Endothelial cell of umbilical vein (primary cell): ENCODE measurements around the gene RIOK1. TPM values are rescaled to one million over a fixed set of nuclear protein-coding genes. Genes with fewer than 3 reads are reported as not detected.

Experiments used
- BruUV-seq: library from RNA; stranded (reverse); fragments of 400-500 nt; replicated peaks from 2 replicates; lab custom pipeline; 2021; lab: Mats Ljungman, UMichigan
- CTCF ChIA-PET: fragments of 300-600, 350-600 bp; sonication (Branson Sonifier 250); formaldehyde crosslinking; loops from one replicate; lab custom pipeline; 2021; ENCODE audit warnings: antibody characterized with exemption, inconsistent platforms; lab: Charles Lee
- POLR2A ChIA-PET: fragments of 300-600, 350-600 bp; sonication (Branson Sonifier 250); formaldehyde crosslinking; loops from one replicate; lab custom pipeline; 2021; ENCODE audit warnings: antibody characterized with exemption, inconsistent platforms; lab: Charles Lee
- DNase-seq: peaks from one replicate; pipeline ENCODE4 v3.0.0-alpha.2; 2011; ENCODE audit warnings: low read depth, low spot score
- FAIRE-seq: peaks from 2 replicates; lab custom pipeline; 2011; peaks lifted over from hg19 to GRCh38; lab: Jason Lieb, UNC
- H2AFZ ChIP-seq: 2 replicates; pipeline ENCODE4 v1.6.0; 2012; ENCODE audit warnings: low read depth, low read length, control low read depth, inconsistent platforms
- H3K27ac ChIP-seq: 2 replicates; pipeline ENCODE4 v1.5.1; 2011; ENCODE audit warnings: low read depth, mild to moderate bottlenecking, control low read depth, low read length, moderate library complexity; ENCODE audit not compliant: insufficient read depth
- H3K27me3 ChIP-seq, 2 experiments: 2 replicates each; pipeline versions ENCODE4 v1.6.0 to v1.6.1; 2011; ENCODE audit warnings: low read length in 2 of 2, mixed read lengths in 1 of 2; ENCODE audit not compliant: control insufficient read depth in 2 of 2, insufficient read depth in 2 of 2
- H3K36me3 ChIP-seq, 2 experiments: 2 replicates in 1 of 2; 3 replicates in 1 of 2; pipeline ENCODE4 v1.5.1; 2011; ENCODE audit warnings: low read length in 2 of 2, mild to moderate bottlenecking in 1 of 2, moderate library complexity in 1 of 2; ENCODE audit not compliant: control insufficient read depth in 2 of 2, insufficient read depth in 2 of 2; ENCODE audit errors: extremely low read depth in 1 of 2
- H3K4me1 ChIP-seq: 3 replicates; pipeline ENCODE4 v1.5.1; 2011; ENCODE audit warnings: mild to moderate bottlenecking, low read length; ENCODE audit not compliant: control insufficient read depth, insufficient read depth; ENCODE audit errors: extremely low read depth
- H3K4me2 ChIP-seq: 2 replicates; pipeline ENCODE4 v1.6.1; 2011; ENCODE audit warnings: low read length, control low read depth, mixed read lengths; ENCODE audit not compliant: insufficient read depth
- H3K4me3 ChIP-seq, 3 experiments: fragments of 200-600 bp in 1 of 3; sonication (generic), shearing (Covaris generic) in 1 of 3; replicated peaks in 1 of 3; 2 replicates each; pipeline ENCODE4 v1.5.1; 2011 to 2016; ENCODE audit warnings: control low read depth in 3 of 3, low read length in 3 of 3, mild to moderate bottlenecking in 2 of 3, inconsistent platforms in 1 of 3, low read depth in 1 of 3, moderate library complexity in 1 of 3; ENCODE audit not compliant: insufficient read depth in 1 of 3
- H3K79me2 ChIP-seq: 2 replicates; pipeline ENCODE4 v1.6.0; 2012; ENCODE audit warnings: low read length, inconsistent platforms; ENCODE audit not compliant: control insufficient read depth, insufficient read depth
- H3K9ac ChIP-seq: replicated peaks from 2 replicates; pipeline ENCODE3; 2011; ENCODE audit warnings: low read length, control low read depth; ENCODE audit not compliant: insufficient read depth; ENCODE audit errors: extremely low read depth
- H3K9me1 ChIP-seq: replicated peaks from 3 replicates; pipeline ENCODE4 v1.6.0; 2011; ENCODE audit warnings: mild to moderate bottlenecking, low read length; ENCODE audit not compliant: control insufficient read depth, insufficient read depth; ENCODE audit errors: extremely low read depth
- H3K9me3 ChIP-seq: replicated peaks from 2 replicates; pipeline ENCODE4 v1.5.1; 2012; ENCODE audit warnings: low read length, inconsistent platforms; ENCODE audit not compliant: control insufficient read depth, insufficient read depth
- H4K20me1 ChIP-seq: replicated peaks from 2 replicates; pipeline ENCODE3; 2011; ENCODE audit warnings: mild to moderate bottlenecking, low read length; ENCODE audit not compliant: control insufficient read depth, insufficient read depth; ENCODE audit errors: extremely low read depth
- EZH2 ChIP-seq: IDR thresholded peaks from 2 replicates; pipeline ENCODE4 v1.6.1; 2012; ENCODE audit warnings: borderline replicate concordance, low read depth, mild to moderate bottlenecking, moderate library complexity, low read length, inconsistent platforms; ENCODE audit not compliant: severe bottlenecking
- FOS ChIP-seq: IDR thresholded peaks from 2 replicates; pipeline ENCODE4 v1.6.1; 2011; ENCODE audit warnings: mild to moderate bottlenecking, low read length, moderate library complexity, borderline replicate concordance; ENCODE audit not compliant: insufficient read depth
- GATA2 ChIP-seq: IDR thresholded peaks from 2 replicates; pipeline ENCODE4 v1.7.0; 2011; ENCODE audit warnings: low read depth, mild to moderate bottlenecking, moderate library complexity, mixed read lengths, low read length; ENCODE audit not compliant: insufficient read length, insufficient read depth
- JUN ChIP-seq: IDR thresholded peaks from 2 replicates; pipeline ENCODE4 v1.6.1; 2011; ENCODE audit warnings: borderline replicate concordance, low read depth; ENCODE audit not compliant: insufficient read length, insufficient read depth
- MYC ChIP-seq: IDR thresholded peaks from one replicate; pipeline ENCODE4 v1.6.1; 2011; ENCODE audit warnings: mild to moderate bottlenecking, low read depth, low read length
- POLR2A ChIP-seq: IDR thresholded peaks from 2 replicates; pipeline ENCODE4 v1.6.1; 2012; ENCODE audit warnings: low read depth, mild to moderate bottlenecking, control low read depth, low read length
- POLR2AphosphoS5 ChIP-seq: IDR thresholded peaks from 2 replicates; pipeline ENCODE4 v1.6.1; 2012; ENCODE audit warnings: low read depth, mild to moderate bottlenecking, control low read depth, low read length, moderate library complexity; ENCODE audit not compliant: insufficient read depth
- dilution Hi-C: fragments of 300-500 bp; cut with MboI; formaldehyde crosslinking; loops from one replicate; pipeline ENCODE4 v1.15.0; 2019; ENCODE audit warnings: low sequenced_read_pairs; ENCODE audit not compliant: extremely low pct_ligation_motif_present
- intact Hi-C: fragments of 100-400 bp; cut with micrococcal nuclease; formaldehyde crosslinking; loops from one replicate; pipeline ENCODE4 v1.10.0; 2022
- polyA plus RNA-seq, 4 experiments: library from polyadenylated mRNA; depleted of rRNA in 3 of 4; stranded (reverse) in 3 of 4; unstranded in 1 of 4; fragments of >200 nt; gene quantifications; 2 replicates each; pipeline versions ENCODE4 v1.2.1 to v1.2.3, GENCODE V29; 2011 to 2012; ENCODE audit warnings: missing spikeins in 1 of 4
- total RNA-seq: library from RNA; stranded (reverse); gene quantifications from 2 replicates; pipeline ENCODE4 v1.2.3, GENCODE V29; 2021
- TF ChIP-seq, protein P1 (sequence below): IDR thresholded peaks from 2 replicates; pipeline ENCODE4 v1.6.1; 2011; ENCODE audit not compliant: insufficient read depth, insufficient read length
- TF ChIP-seq, protein P2 (sequence below), 2 donors: IDR thresholded peaks; 1 replicate in 1 of 2; 2 replicates in 1 of 2; pipeline ENCODE4 v1.5.1; 2011; ENCODE audit warnings: low read length in 2 of 2, mild to moderate bottlenecking in 2 of 2, moderate library complexity in 2 of 2, control low read depth in 1 of 2, inconsistent platforms in 1 of 2, low read depth in 1 of 2; ENCODE audit not compliant: insufficient read depth in 1 of 2; ENCODE audit errors: extremely low read depth in 1 of 2

Gene RIOK1
- total and polyA plus RNA-seq, 2 donors (not counting 3 experiments of a cell fraction or from before 2014, with no cell fraction given), result 9.2 to 21.4 TPM

DNA sequence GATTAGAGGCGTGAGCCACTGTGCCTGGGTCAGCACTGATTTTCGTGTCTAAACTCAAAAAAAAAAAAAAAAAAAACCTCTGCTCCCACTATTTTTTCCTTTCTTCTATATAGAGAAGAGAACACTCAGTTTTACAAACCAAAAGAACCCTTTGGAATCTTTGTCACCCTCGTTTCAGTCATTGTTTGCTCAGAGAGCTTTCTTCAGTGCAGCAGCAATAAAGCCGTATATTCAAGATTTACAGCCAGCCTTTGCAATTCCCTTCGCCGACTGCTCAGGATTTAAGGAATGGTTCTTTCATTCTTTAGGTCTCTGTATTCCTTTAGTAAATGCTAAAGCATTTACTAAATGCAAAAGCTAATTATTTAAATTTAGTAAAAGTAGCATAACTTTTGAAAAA, 20.1 kb downstream of the RIOK1 start:
- Histone ChIP-seq H2AFZ (no peak overlapping the region), H3K4me1 (no peaks in the 10 kb centered on the region), H3K27me3 (no peaks in the 10 kb centered on the region), H3K9me3 (no peaks in the 10 kb centered on the region), H3K4me3 (no peak overlapping the region), H3K4me2 (no peak overlapping the region), H3K9ac (no peak overlapping the region), H3K79me2 (no peaks in the 10 kb centered on the region), H3K36me3 (peaks cover 19 to 21% of the 10 kb centered on the region in 2 experiments), H4K20me1 (no peaks in the 10 kb centered on the region), H3K9me1 (no peaks in the 10 kb centered on the region), H3K27ac (no peak overlapping the region)
- ChIA-PET CTCF (no interaction called here), POLR2A (no interaction called here)
- DNase-seq (no peak), FAIRE-seq (no peak)
- dilution Hi-C loops, result no loop called here
- BruUV-seq, result no TSS peak
- TF ChIP-seq POLR2A (no peak), POLR2AphosphoS5 (no peak), EZH2 (no peak), FOS (no peak), MYC (no peak), JUN (no peak), GATA2 (no peak)
- TF ChIP-seq, protein P1, sequence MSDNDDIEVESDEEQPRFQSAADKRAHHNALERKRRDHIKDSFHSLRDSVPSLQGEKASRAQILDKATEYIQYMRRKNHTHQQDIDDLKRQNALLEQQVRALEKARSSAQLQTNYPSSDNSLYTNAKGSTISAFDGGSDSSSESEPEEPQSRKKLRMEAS, result no peak
- TF ChIP-seq, protein P2, sequence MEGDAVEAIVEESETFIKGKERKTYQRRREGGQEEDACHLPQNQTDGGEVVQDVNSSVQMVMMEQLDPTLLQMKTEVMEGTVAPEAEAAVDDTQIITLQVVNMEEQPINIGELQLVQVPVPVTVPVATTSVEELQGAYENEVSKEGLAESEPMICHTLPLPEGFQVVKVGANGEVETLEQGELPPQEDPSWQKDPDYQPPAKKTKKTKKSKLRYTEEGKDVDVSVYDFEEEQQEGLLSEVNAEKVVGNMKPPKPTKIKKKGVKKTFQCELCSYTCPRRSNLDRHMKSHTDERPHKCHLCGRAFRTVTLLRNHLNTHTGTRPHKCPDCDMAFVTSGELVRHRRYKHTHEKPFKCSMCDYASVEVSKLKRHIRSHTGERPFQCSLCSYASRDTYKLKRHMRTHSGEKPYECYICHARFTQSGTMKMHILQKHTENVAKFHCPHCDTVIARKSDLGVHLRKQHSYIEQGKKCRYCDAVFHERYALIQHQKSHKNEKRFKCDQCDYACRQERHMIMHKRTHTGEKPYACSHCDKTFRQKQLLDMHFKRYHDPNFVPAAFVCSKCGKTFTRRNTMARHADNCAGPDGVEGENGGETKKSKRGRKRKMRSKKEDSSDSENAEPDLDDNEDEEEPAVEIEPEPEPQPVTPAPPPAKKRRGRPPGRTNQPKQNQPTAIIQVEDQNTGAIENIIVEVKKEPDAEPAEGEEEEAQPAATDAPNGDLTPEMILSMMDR (IDR thresholded peaks at IDR 0.05; ENCODE audit: extremely low read depth in 1 of 2, insufficient read depth in 1 of 2, low read depth in 1 of 2, low read length in 2 of 2), result no peak
- intact Hi-C loops, result no loop called here
